ES-I3 (cell line): ENCODE measurements around the gene CCDC91.
A peak's percentile ranks its signal among the peaks of the same experiment; 100 is the strongest.

Source experiments
- H3K36me3 ChIP-seq: 2 replicates; pipeline ENCODE4 v1.6.1; 2013; ENCODE audit warnings: mild to moderate bottlenecking, low read length, control low read depth, moderate library complexity; ENCODE audit not compliant: insufficient read depth
- H3K4me1 ChIP-seq: 2 replicates; pipeline ENCODE4 v1.6.1; 2013; ENCODE audit warnings: mild to moderate bottlenecking, control low read depth, low read length; ENCODE audit not compliant: insufficient read depth
- H3K9ac ChIP-seq: 2 replicates; pipeline ENCODE4 v1.6.1; 2013; ENCODE audit warnings: low read depth, mild to moderate bottlenecking, low read length, moderate library complexity
- H3K9me3 ChIP-seq: 2 replicates; pipeline ENCODE4 v1.6.1; 2013; ENCODE audit warnings: mild to moderate bottlenecking, low read length, moderate library complexity; ENCODE audit not compliant: control insufficient read depth, insufficient read depth

The CCDC91 gene

DNA sequence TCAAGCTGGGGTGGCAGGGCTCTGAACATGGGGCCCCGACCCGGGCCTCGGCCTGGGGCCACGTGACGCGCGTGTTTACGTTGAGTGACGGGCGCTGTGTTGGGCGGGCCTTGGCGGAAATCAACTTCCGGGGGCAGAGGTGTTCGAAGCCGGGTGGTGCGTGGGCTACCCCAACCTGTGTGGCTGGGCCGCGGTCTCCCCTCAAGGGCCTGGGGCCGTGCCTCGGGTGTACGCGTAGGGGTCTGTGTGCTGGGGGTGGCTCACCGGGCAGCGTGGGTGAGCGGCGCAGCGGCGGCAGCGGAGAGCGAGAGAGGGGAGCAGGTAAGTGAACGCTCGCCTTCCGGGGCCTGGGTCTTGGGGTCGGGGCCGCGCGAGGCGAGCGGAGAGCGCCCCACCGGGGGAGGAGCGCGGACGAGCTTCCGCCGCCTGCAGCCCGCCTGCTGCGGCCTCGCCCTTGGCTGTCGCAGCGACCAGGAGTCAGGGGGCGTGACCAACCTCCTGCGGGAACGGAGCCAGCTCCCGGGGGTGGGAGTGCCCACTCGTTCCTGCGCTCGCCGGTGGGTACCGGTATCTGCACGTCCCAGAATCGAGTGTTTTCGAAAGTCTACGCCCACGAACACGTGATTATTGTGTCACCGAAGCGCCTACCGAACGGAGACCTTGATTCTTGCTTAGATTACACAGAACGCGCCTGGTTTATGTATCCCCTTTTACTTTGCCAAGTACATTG is at the start of gene CCDC91:
Gene CCDC91 (plus strand): TSS at position 136 of the 730 bp plus-strand sequence. CDS start 66,760 bp downstream, outside the sequence.
- Histone ChIP-seq H3K9ac (peak within 1 kb of the TSS; percentile 66), H3K9me3 (no peaks in the 10 kb centered on the region; the same call in 1 of the 2 replicates), H3K36me3 (no peaks in the 10 kb centered on the region), H3K4me1 (no peaks in the 10 kb centered on the region)

DNA sequence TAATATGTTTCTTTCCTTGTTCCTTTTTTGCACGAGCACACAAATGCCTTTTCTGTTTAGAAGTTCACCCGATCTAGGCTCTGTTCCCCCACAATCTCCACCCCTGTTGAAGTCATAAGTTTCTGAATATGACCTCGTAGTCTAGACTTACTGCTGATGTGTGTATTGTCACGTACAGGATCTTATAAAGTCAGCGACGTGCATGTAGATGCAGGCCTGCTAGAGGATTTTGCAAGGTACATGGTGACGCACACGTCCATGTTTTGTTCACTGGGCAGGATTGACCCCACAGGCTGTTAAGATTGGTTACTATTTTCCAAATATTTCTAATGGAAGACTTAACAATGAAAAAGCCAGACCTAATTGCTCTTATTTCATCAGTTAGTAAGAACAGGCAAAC is 46.2 kb upstream of the CCDC91 start:
- no peaks in the 10 kb centered on the region for H3K9me3 ChIP-seq
- H3K4me1 ChIP-seq, result no peaks in the 10 kb centered on the region
- no peaks in the 10 kb centered on the region for H3K36me3 ChIP-seq
- H3K9ac ChIP-seq, result no peak overlapping the region

GRCh38 chr12:28144532-28144931 is 45.7 kb upstream of the CCDC91 start:
- Histone ChIP-seq H3K36me3 (no peaks in the 10 kb centered on the region), H3K4me1 (no peaks in the 10 kb centered on the region), H3K9me3 (no peaks in the 10 kb centered on the region), H3K9ac (no peak overlapping the region)

- Histone ChIP-seq H3K9ac (no peak overlapping the region), H3K36me3 (no peaks in the 10 kb centered on the region), H3K4me1 (no peaks in the 10 kb centered on the region), H3K9me3 (no peaks in the 10 kb centered on the region)
These were observed 45.0 kb upstream of the CCDC91 start for GRCh38 chr12:28145216-28145615.

DNA sequence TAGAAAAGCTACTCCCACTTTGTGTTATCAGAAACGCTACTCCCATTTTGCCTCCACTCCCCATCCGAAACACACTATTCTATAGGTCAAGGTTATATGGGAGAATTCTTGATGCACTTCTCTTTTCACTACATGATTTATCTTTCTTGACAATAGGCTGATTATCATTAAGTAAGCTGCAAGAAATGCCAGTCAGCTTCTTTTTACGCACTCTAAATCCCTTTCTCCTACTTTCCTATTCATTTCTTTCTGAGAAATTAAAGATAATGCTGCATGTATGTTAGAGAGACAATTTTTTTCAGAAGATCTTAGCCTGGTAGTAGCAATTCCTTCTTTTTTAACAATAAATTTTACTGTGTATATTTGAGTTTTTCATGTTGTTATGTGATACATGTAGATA is 41.0 kb upstream of the CCDC91 start:
- Histone ChIP-seq H3K9ac (no peak overlapping the region), H3K9me3 (no peaks in the 10 kb centered on the region), H3K36me3 (no peaks in the 10 kb centered on the region), H3K4me1 (no peaks in the 10 kb centered on the region)

DNA sequence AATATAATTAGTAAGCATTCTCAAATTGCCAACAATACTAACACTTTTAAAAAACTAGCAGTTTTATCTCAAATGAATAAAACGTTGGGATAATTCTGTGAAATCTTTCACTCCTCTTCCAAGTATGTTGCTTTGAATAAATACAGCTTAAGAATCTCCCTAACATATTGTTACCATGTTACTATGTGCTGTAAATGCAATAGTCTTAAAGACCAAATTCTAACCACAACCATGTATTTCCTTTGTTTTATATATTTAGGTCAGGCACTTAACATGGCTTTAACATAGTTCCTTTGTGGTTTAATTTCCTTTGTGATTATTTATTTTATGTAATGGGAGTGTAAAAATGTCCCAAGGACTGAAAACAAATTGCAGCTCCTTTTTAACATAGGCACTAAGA is 33.9 kb upstream of the CCDC91 start:
- no peak overlapping the region for H3K9ac ChIP-seq
- H3K9me3 ChIP-seq, result no peaks in the 10 kb centered on the region
- no peaks in the 10 kb centered on the region for H3K36me3 ChIP-seq
- H3K4me1 ChIP-seq, result no peaks in the 10 kb centered on the region

DNA sequence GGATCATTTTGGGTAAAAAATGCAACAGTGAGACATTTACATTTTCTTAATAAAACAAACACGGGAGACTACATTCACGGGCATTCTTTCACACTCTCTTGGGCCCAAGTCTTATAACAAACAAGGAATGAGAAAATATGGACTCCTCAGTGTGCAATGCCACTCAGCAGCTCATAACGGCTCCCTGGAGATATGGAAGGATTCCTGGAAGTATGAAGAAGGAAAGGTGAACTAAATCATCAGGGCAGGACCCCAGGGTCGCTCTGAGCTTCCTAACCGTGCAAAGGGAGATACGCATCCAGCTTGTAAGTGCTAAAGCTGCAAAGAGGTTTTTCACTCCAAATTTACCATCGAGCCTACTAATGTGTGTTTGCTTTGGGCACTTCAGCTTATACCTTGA is 33.5 kb upstream of the CCDC91 start:
- Histone ChIP-seq H3K4me1 (no peaks in the 10 kb centered on the region), H3K9ac (no peak overlapping the region), H3K9me3 (no peaks in the 10 kb centered on the region), H3K36me3 (no peaks in the 10 kb centered on the region)

DNA sequence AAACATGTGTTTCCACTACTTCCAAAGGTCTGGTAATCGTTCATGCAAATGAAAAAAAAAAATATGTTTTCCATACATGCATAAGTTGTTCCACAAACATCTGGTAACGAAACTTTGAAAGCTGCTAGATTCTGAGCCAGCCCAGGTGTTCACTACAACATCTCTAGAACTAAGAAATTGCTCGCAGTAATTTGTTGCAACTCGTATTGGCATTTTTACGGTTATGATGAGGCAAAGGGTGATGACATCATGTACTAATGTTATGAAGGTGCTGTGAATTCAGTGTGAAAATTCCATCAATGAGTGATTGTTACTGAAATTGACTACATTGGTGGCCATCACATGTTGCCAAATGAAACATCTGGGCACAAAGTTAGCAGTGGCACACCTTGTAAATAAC is 31.9 kb upstream of the CCDC91 start:
- no peak overlapping the region for H3K9ac ChIP-seq

GRCh38 chr12:28159688-28160087 is 30.6 kb upstream of the CCDC91 start:
- H3K9ac ChIP-seq, result no peak overlapping the region
- H3K36me3 ChIP-seq, result no peaks in the 10 kb centered on the region
- H3K9me3 ChIP-seq, result no peaks in the 10 kb centered on the region
- H3K4me1 ChIP-seq, result no peaks in the 10 kb centered on the region

More for the DNA sequence above, 31.9 kb upstream of the CCDC91 start:
- H3K9me3 ChIP-seq, result no peaks in the 10 kb centered on the region
- no peaks in the 10 kb centered on the region for H3K4me1 ChIP-seq
- no peaks in the 10 kb centered on the region for H3K36me3 ChIP-seq

GRCh38 chr12:28161697-28162096 is 28.6 kb upstream of the CCDC91 start:
- Histone ChIP-seq H3K9ac (no peak overlapping the region), H3K36me3 (no peaks in the 10 kb centered on the region), H3K9me3 (no peaks in the 10 kb centered on the region), H3K4me1 (no peaks in the 10 kb centered on the region)

DNA sequence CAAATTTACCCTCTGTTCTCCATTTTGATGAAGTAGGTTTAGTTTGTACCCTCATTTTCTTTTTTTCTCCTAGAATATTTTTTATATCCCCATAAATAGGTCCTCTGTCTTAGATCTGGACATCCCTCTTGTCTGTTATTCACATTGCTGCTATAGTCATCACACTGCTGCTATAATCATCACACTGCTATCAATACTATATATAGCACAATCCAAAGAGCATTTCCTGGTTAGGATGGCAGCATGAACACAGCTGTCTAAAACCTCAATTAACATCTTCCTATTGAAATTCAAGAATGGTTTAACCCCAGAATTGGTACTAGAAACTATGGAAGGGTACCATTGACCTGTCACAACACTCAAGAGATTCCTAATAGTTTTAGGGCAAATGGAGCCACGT is 27.6 kb upstream of the CCDC91 start:
- H3K9ac ChIP-seq, result no peak overlapping the region
- no peaks in the 10 kb centered on the region for H3K9me3 ChIP-seq
- no peaks in the 10 kb centered on the region for H3K36me3 ChIP-seq
- no peaks in the 10 kb centered on the region for H3K4me1 ChIP-seq

DNA sequence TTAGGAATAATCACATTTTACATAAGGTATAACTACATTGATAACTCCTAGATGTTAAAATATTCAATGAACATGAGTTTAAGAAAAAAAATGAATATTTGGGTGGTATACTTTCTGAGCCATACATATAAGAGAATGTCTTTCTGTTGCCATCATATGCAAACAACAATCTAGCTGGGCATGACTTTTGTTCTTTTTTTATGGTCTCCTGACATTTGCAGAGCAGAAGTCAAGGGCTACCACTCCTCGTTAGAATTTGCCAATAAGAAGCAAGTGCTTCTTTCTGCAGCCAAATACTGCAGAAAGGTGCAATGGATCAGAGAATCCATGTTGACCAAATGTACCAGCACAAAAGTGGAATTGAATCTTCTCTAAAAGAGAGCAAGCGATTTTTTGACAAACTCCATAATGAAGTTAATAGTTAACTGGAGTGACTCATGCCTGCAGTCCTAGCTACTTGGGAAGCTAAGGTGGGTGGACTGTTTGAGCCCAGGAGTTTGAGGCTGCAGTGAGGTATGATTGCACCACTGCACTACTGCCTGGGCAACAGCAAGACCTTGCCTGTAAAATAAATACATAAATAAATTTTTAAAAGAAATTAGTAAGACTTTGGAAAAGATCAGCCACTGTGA is 25.5 kb upstream of the CCDC91 start:
- no peaks in the 10 kb centered on the region for H3K4me1 ChIP-seq
- H3K9me3 ChIP-seq, result no peaks in the 10 kb centered on the region
- H3K9ac ChIP-seq, result no peak overlapping the region
- H3K36me3 ChIP-seq, result no peaks in the 10 kb centered on the region

- H3K36me3 ChIP-seq, result no peaks in the 10 kb centered on the region
- H3K9ac ChIP-seq, result no peak overlapping the region
- H3K4me1 ChIP-seq, result no peaks in the 10 kb centered on the region
- H3K9me3 ChIP-seq, result no peaks in the 10 kb centered on the region
These were observed 22.2 kb upstream of the CCDC91 start for GRCh38 chr12:28167981-28168485.

- Histone ChIP-seq H3K4me1 (no peaks in the 10 kb centered on the region), H3K9me3 (no peaks in the 10 kb centered on the region), H3K36me3 (no peaks in the 10 kb centered on the region), H3K9ac (no peak overlapping the region)
These were observed 18.7 kb upstream of the CCDC91 start for GRCh38 chr12:28171356-28172060.
